ENCODE measurements around the gene DUSP14. TPM values are rescaled to one million over a fixed set of nuclear protein-coding genes. Genes with fewer than 3 reads are reported as not detected.
A peak's percentile ranks its signal among the peaks of the same experiment; 100 is the strongest.

DUSP14 gene
- total RNA-seq, 1 donor from 2014 or later, result 16.0 TPM

- TF ChIP-seq CTCF (conservative IDR thresholded peaks at IDR 0.05), result no peak
- Mint-ChIP-seq H3K4me1 (ENCODE audit: unreplicated experiment) (no peaks in the 10 kb centered on the region), H3K36me3 (peaks cover 4% of the 10 kb centered on the region), H3K27ac (no peak overlapping the region), H3K9me3 (no peaks in the 10 kb centered on the region), H3K4me3 (no peak overlapping the region), H3K27me3 (no peaks in the 10 kb centered on the region)
- no peak for DNase-seq (ENCODE audit: extremely low spot score, unreplicated experiment)
These were observed 30.9 kb upstream of the DUSP14 start for GRCh38 chr17:37458805-37459204.

- H3K9me3 Mint-ChIP-seq, result no peaks in the 10 kb centered on the region
These were observed 28.0 kb upstream of the DUSP14 start for GRCh38 chr17:37461668-37462067.

GRCh38 chr17:37462492-37462891 lies 27.2 kb upstream of the DUSP14 start:
- Mint-ChIP-seq H3K4me3 (no peak overlapping the region), H3K4me1 (ENCODE audit: unreplicated experiment) (no peaks in the 10 kb centered on the region), H3K27ac (no peak overlapping the region), H3K9me3 (no peaks in the 10 kb centered on the region), H3K36me3 (peaks cover 17% of the 10 kb centered on the region), H3K27me3 (no peaks in the 10 kb centered on the region)
- no peak for DNase-seq (ENCODE audit: extremely low spot score, unreplicated experiment)
- TF ChIP-seq CTCF (conservative IDR thresholded peaks at IDR 0.05), result no peak

More at GRCh38 chr17:37461668-37462067, 28.0 kb upstream of the DUSP14 start:
- H3K27me3 Mint-ChIP-seq, result no peaks in the 10 kb centered on the region
- peaks cover 16% of the 10 kb centered on the region for H3K36me3 Mint-ChIP-seq
- H3K4me1 Mint-ChIP-seq (ENCODE audit: unreplicated experiment), result no peaks in the 10 kb centered on the region
- no peak for DNase-seq (ENCODE audit: extremely low spot score, unreplicated experiment)
- no peak overlapping the region for H3K27ac Mint-ChIP-seq
- no peak overlapping the region for H3K4me3 Mint-ChIP-seq
- no peak for TF ChIP-seq CTCF (conservative IDR thresholded peaks at IDR 0.05)

- Mint-ChIP-seq H3K4me1 (ENCODE audit: unreplicated experiment) (no peaks in the 10 kb centered on the region), H3K36me3 (peaks cover 17% of the 10 kb centered on the region), H3K27me3 (no peaks in the 10 kb centered on the region), H3K4me3 (no peak overlapping the region), H3K27ac (no peak overlapping the region), H3K9me3 (no peaks in the 10 kb centered on the region)
- no peak for TF ChIP-seq CTCF (conservative IDR thresholded peaks at IDR 0.05)
- no peak for DNase-seq (ENCODE audit: extremely low spot score, unreplicated experiment)
These were observed 26.7 kb upstream of the DUSP14 start for GRCh38 chr17:37463039-37463438.

GRCh38 chr17:37465069-37465616 lies 24.5 kb upstream of the DUSP14 start:
- H3K36me3 Mint-ChIP-seq, result peaks cover 17% of the 10 kb centered on the region
- TF ChIP-seq CTCF (conservative IDR thresholded peaks at IDR 0.05), result no peak
- H3K4me3 Mint-ChIP-seq, result no peak overlapping the region
- no peaks in the 10 kb centered on the region for H3K27me3 Mint-ChIP-seq
- no peaks in the 10 kb centered on the region for H3K4me1 Mint-ChIP-seq (ENCODE audit: unreplicated experiment)
- peak overlapping the region; percentile 29 for H3K27ac Mint-ChIP-seq
- no peak for DNase-seq (ENCODE audit: extremely low spot score, unreplicated experiment)
- no peaks in the 10 kb centered on the region for H3K9me3 Mint-ChIP-seq

- no peaks in the 10 kb centered on the region for H3K9me3 Mint-ChIP-seq
- no peak for TF ChIP-seq CTCF (conservative IDR thresholded peaks at IDR 0.05)
- no peak for DNase-seq (ENCODE audit: extremely low spot score, unreplicated experiment)
- H3K36me3 Mint-ChIP-seq, result peaks cover 28% of the 10 kb centered on the region
- peak overlapping the region; percentile 46 for H3K27ac Mint-ChIP-seq
- no peaks in the 10 kb centered on the region for H3K4me1 Mint-ChIP-seq (ENCODE audit: unreplicated experiment)
- no peak overlapping the region for H3K4me3 Mint-ChIP-seq
- no peaks in the 10 kb centered on the region for H3K27me3 Mint-ChIP-seq
These were observed 23.2 kb upstream of the DUSP14 start for GRCh38 chr17:37466471-37466870.
